Aorta (tissue), 5 donors: ENCODE data around the gene PKD2. TPM values are rescaled to one million over a fixed set of nuclear protein-coding genes. Genes with fewer than 3 reads are reported as not detected.
"Not testable (repeated sequence)": the region's sequence is repeated elsewhere in the genome, so short reads cannot be mapped to it uniquely, and the experiment has no call there.

ENCODE experiments used
- ATAC-seq: fragments of 200-7000 bp; cut with Tn5 transposase; one replicate; pipeline ENCODE4 v1.9.1; 2022; ENCODE audit warnings: moderate library complexity; ENCODE audit not compliant: low FRiP score
- DNase-seq, 2 donors: peaks; one replicate each; pipeline ENCODE4 v3.0.0-alpha.2; 2020
- H3K27ac ChIP-seq, 2 donors: one replicate each; pipeline ENCODE4 v1.5.1; 2013; ENCODE audit warnings: low read length in 2 of 2, mild to moderate bottlenecking in 2 of 2, moderate library complexity in 2 of 2, control low read depth in 1 of 2, inconsistent platforms in 1 of 2, low read depth in 1 of 2
- H3K27me3 ChIP-seq, 2 donors: one replicate each; pipeline ENCODE4 v1.6.1; 2013; ENCODE audit warnings: control low read depth in 1 of 2, low read length in 1 of 2, mild to moderate bottlenecking in 1 of 2, moderate library complexity in 1 of 2; ENCODE audit not compliant: insufficient read depth in 2 of 2, control insufficient read depth in 1 of 2
- H3K36me3 ChIP-seq, 2 donors: one replicate each; pipeline ENCODE4 v1.6.1; 2013; ENCODE audit warnings: control low read depth in 1 of 2, low read length in 1 of 2, mild to moderate bottlenecking in 1 of 2; ENCODE audit not compliant: insufficient read depth in 2 of 2, control insufficient read depth in 1 of 2
- H3K4me1 ChIP-seq, 2 donors: one replicate each; pipeline ENCODE4 v1.6.1; 2013; ENCODE audit warnings: low read length in 2 of 2, control low read depth in 1 of 2, mild to moderate bottlenecking in 1 of 2, moderate library complexity in 1 of 2; ENCODE audit not compliant: insufficient read depth in 2 of 2, control insufficient read depth in 1 of 2
- H3K4me3 ChIP-seq, 2 donors: one replicate each; pipeline ENCODE4 v1.5.1; 2013; ENCODE audit warnings: low read length in 2 of 2, control low read depth in 1 of 2, mild to moderate bottlenecking in 1 of 2
- H3K9me3 ChIP-seq: one replicate; pipeline ENCODE4 v1.6.1; 2013; ENCODE audit warnings: mild to moderate bottlenecking, low read length; ENCODE audit not compliant: control insufficient read depth
- WGBS, 2 donors: extraction: QIAGEN DNeasy Blood & Tissue Kit; methylation state at CpG; one replicate each; pipeline ENCODE4 v1.1.7; 2013; 5-methylcytosine and 5-hydroxymethylcytosine counted together
- intact Hi-C, 2 donors: fragments of 100-400 bp; cut with DNase I; formaldehyde crosslinking; loops; one replicate each; pipeline versions ENCODE4 v1.14.2 to v1.15.0; 2022
- polyA plus RNA-seq, 2 donors: library from polyadenylated mRNA; stranded (reverse); fragments of 200-250 nt; gene quantifications; one replicate each; pipeline ENCODE4 v1.2.3, GENCODE V29; 2013
- total RNA-seq, 2 donors: library from RNA; stranded (reverse); fragmentation: NEBNext Ultra II Directional; extraction: Animal tissue kit (Norgen Biotek cat#: 25700); gene quantifications; one replicate each; pipeline ENCODE4 v1.2.1, GENCODE V29; 2021
- donor health status: healthy with polysubstance abuse.
- donor health status: Bipolar disorder and iron deficiency.
- donor health status: DM: no; HTN: no; CAD: no.
- donor health status: DM: no; HTN: no; CAD: no.
- donor health status: DM: yes; HTN: yes; CAD: no.

The PKD2 gene
- total and polyA plus RNA-seq, 4 donors, result 62.7 to 311 (median 110) TPM

- H3K36me3 ChIP-seq, result not testable (repeated sequence)
- WGBS, 2 donors, result 98 to 99% methylated on average over 6 of the region's 6 CpGs
Measured at GRCh38 chr4:88025868-88026661, 18.6 kb downstream of the PKD2 start.

GRCh38 chr4:88027611-88028608, 20.5 kb downstream of the PKD2 start:
- peaks cover 0 to 6% of the 10 kb centered on the region in 2 donors for H3K36me3 ChIP-seq
- 39 to 45% methylated on average over 4 of the region's 4 CpGs for whole genome bisulfite sequencing, 2 donors

More at GRCh38 chr4:88025868-88026661, 18.6 kb downstream of the PKD2 start:
- H3K4me1 ChIP-seq, H3K27me3 ChIP-seq, ATAC-seq, H3K9me3 ChIP-seq, DNase-seq, H3K4me3 ChIP-seq, intact Hi-C loops, H3K27ac ChIP-seq: not testable (repeated sequence)

GRCh38 chr4:88028946-88029345, 21.5 kb downstream of the PKD2 start:
- peaks cover 0 to 9% of the 10 kb centered on the region in 2 donors for H3K36me3 ChIP-seq
- H3K4me1 ChIP-seq, result peaks cover 2 to 6% of the 10 kb centered on the region in 2 donors
- no peak for ATAC-seq
- H3K27me3 ChIP-seq, result no peaks in the 10 kb centered on the region
- no peaks in the 10 kb centered on the region for H3K9me3 ChIP-seq
- no peak for DNase-seq
- intact Hi-C loops, result no loop called here
- WGBS, 2 donors, result 51 to 54% methylated on average over 3 of the region's 3 CpGs
- H3K4me3 ChIP-seq, result no peak overlapping the region
- H3K27ac ChIP-seq, result no peak overlapping the region

More at GRCh38 chr4:88027611-88028608, 20.5 kb downstream of the PKD2 start:
- no peaks in the 10 kb centered on the region for H3K27me3 ChIP-seq
- H3K4me1 ChIP-seq, result peaks cover 2 to 6% of the 10 kb centered on the region in 2 donors
- ATAC-seq (peak; percentile 39), DNase-seq (no peak)
- no peak overlapping the region for H3K27ac ChIP-seq
- H3K4me3 ChIP-seq, result no peak overlapping the region
- no peaks in the 10 kb centered on the region for H3K9me3 ChIP-seq
- intact Hi-C loops, result no loop called here

GRCh38 chr4:88029556-88029955, 22.1 kb downstream of the PKD2 start:
- Histone ChIP-seq H3K27me3 (no peaks in the 10 kb centered on the region), H3K27ac (peak overlapping the region in 1 of 2 donors; percentile 12), H3K36me3 (peaks cover 0 to 9% of the 10 kb centered on the region in 2 donors), H3K4me1 (peaks cover 2 to 6% of the 10 kb centered on the region in 2 donors), H3K4me3 (no peak overlapping the region), H3K9me3 (no peaks in the 10 kb centered on the region)
- ATAC-seq (no peak), DNase-seq (no peak)
- intact Hi-C loops, result no loop called here
- WGBS, 2 donors, result 59% methylated on average over 3 of the region's 3 CpGs

GRCh38 chr4:88030565-88031310, 23.3 kb downstream of the PKD2 start:
- Histone ChIP-seq H3K4me3 (no peak overlapping the region), H3K27ac (no peak overlapping the region), H3K36me3 (peaks cover 0 to 10% of the 10 kb centered on the region in 2 donors), H3K4me1 (peaks cover 2 to 6% of the 10 kb centered on the region in 2 donors), H3K27me3 (no peaks in the 10 kb centered on the region), H3K9me3 (no peaks in the 10 kb centered on the region)
- intact Hi-C loops, result loop anchor here in 1 of 2 donors (2.0 kb wide), 1 partner anchor 182 kb away; no protein-coding TSS in a partner anchor
- ATAC-seq, result no peak
- no peak for DNase-seq
- 81 to 82% methylated on average over 12 of the region's 12 CpGs for WGBS, 2 donors

- Histone ChIP-seq H3K4me1 (peaks cover 2 to 6% of the 10 kb centered on the region in 2 donors), H3K36me3 (peaks cover 6 to 11% of the 10 kb centered on the region in 2 donors), H3K27me3 (no peaks in the 10 kb centered on the region), H3K9me3 (no peaks in the 10 kb centered on the region), H3K4me3 (no peak overlapping the region), H3K27ac (no peak overlapping the region)
- intact Hi-C loops, result no loop called here
- DNase-seq (no peak), ATAC-seq (peak; percentile 44)
Measured at GRCh38 chr4:88033309-88033708, 25.9 kb downstream of the PKD2 start.

GRCh38 chr4:88035292-88035691, 27.9 kb downstream of the PKD2 start:
- ATAC-seq (no peak), DNase-seq (no peak)
- intact Hi-C loops, result no loop called here
- 93 to 94% methylated on average over 2 of the region's 2 CpGs for WGBS, 2 donors
- Histone ChIP-seq H3K36me3 (peaks cover 9% of the 10 kb centered on the region in 2 donors), H3K27ac (no peak overlapping the region), H3K4me3 (no peak overlapping the region), H3K9me3 (no peaks in the 10 kb centered on the region), H3K4me1 (no peaks in the 10 kb centered on the region), H3K27me3 (no peaks in the 10 kb centered on the region)

- ATAC-seq (no peak), DNase-seq (no peak)
- Histone ChIP-seq H3K27ac (no peak overlapping the region), H3K36me3 (peaks cover 15 to 16% of the 10 kb centered on the region in 2 donors), H3K9me3 (no peaks in the 10 kb centered on the region), H3K4me1 (peaks cover 0 to 2% of the 10 kb centered on the region in 2 donors), H3K27me3 (no peaks in the 10 kb centered on the region), H3K4me3 (no peak overlapping the region)
- intact Hi-C loops, result no loop called here
- WGBS, 2 donors, result 51 to 64% methylated on average over 1 of the region's 1 CpG
Measured at GRCh38 chr4:88037447-88037846, 30.0 kb downstream of the PKD2 start.
